HG02798 (cell line): ENCODE data around the gene SDHC.

Experiments
- ATAC-seq: cut with Tn5 transposase; IDR thresholded peaks from one replicate; pipeline ENCODE4 v1.9.1; 2021; ENCODE audit warnings: mild to moderate bottlenecking; ENCODE audit not compliant: unreplicated experiment, poor library complexity

The SDHC gene

GRCh38 chr1:161314201-161314981 lies at the start of gene SDHC:
Gene SDHC (plus strand): TSS chr1:161314381. CDS start chr1:161314406, 25 bp downstream.
- peak; percentile 98 for ATAC-seq

GRCh38 chr1:161265305-161265704 lies 48.9 kb upstream of the SDHC start:
- ATAC-seq = no peak

- no peak for ATAC-seq
Observed at GRCh38 chr1:161266202-161266601, 48.0 kb upstream of the SDHC start.

- no peak for ATAC-seq
Observed at GRCh38 chr1:161266836-161267235, 47.3 kb upstream of the SDHC start.

- ATAC-seq = no peak
Observed at GRCh38 chr1:161267321-161267720, 46.9 kb upstream of the SDHC start.

GRCh38 chr1:161273402-161273801 lies 40.8 kb upstream of the SDHC start:
- no peak for ATAC-seq

GRCh38 chr1:161274874-161275273 lies 39.3 kb upstream of the SDHC start:
- ATAC-seq = no peak

- no peak for ATAC-seq
Observed at GRCh38 chr1:161282991-161283390, 31.2 kb upstream of the SDHC start.

- no peak for ATAC-seq
Observed at GRCh38 chr1:161285113-161285512, 29.1 kb upstream of the SDHC start.

GRCh38 chr1:161285521-161285920 lies 28.7 kb upstream of the SDHC start:
- ATAC-seq = no peak

GRCh38 chr1:161287482-161288054 lies 26.6 kb upstream of the SDHC start:
- ATAC-seq = no peak

GRCh38 chr1:161290779-161291178 lies 23.4 kb upstream of the SDHC start:
- ATAC-seq = no peak

- no peak for ATAC-seq
Observed at GRCh38 chr1:161297415-161297814, 16.8 kb upstream of the SDHC start.

- peak; percentile 39 for ATAC-seq
Observed at GRCh38 chr1:161298116-161298515, 16.1 kb upstream of the SDHC start.

- ATAC-seq = no peak
Observed at GRCh38 chr1:161299347-161299746, 14.8 kb upstream of the SDHC start.

- no peak for ATAC-seq
Observed at GRCh38 chr1:161300478-161300877, 13.7 kb upstream of the SDHC start.

GRCh38 chr1:161304927-161305866 lies 9.0 kb upstream of the SDHC start:
- no peak for ATAC-seq

- ATAC-seq = peak; percentile 77
Observed at GRCh38 chr1:161305867-161306519, 8.2 kb upstream of the SDHC start.

- ATAC-seq = no peak
Observed at GRCh38 chr1:161307230-161307768, 6.9 kb upstream of the SDHC start.
